Neural cell (in vitro differentiated cells): Measurements from ENCODE around the gene MSH4. TPM values are rescaled to one million over a fixed set of nuclear protein-coding genes. Genes with fewer than 3 reads are reported as not detected.

Source experiments
- H2AFZ ChIP-seq: fragments of 200-600, 300-800 bp; sonication (generic), shearing (Covaris generic); 2 replicates; pipeline ENCODE4 v1.6.0; 2014; ENCODE audit warnings: low read depth, mild to moderate bottlenecking, antibody characterized with exemption, low read length, moderate library complexity
- H3F3A ChIP-seq: fragments of 200-600 bp; shearing (Covaris generic); 2 replicates; pipeline ENCODE4 v1.6.1; 2016; ENCODE audit warnings: mild to moderate bottlenecking, moderate library complexity, mixed read lengths, antibody characterized with exemption, low read length; ENCODE audit not compliant: insufficient read depth, poor library complexity, severe bottlenecking
- H3K27ac ChIP-seq: fragments of 200-600, 300-800 bp; sonication (generic), shearing (Covaris generic); 2 replicates; pipeline ENCODE4 v1.5.1; 2014; ENCODE audit warnings: mild to moderate bottlenecking, low read length, moderate library complexity
- H3K27me3 ChIP-seq: fragments of 300-800, 200-600 bp; sonication (generic), shearing (Covaris generic); 2 replicates; pipeline ENCODE4 v1.6.0; 2014; ENCODE audit warnings: mild to moderate bottlenecking, low read depth, low read length, moderate library complexity; ENCODE audit not compliant: insufficient read depth
- H3K36me3 ChIP-seq: fragments of 300-800, 200-600 bp; sonication (generic), shearing (Covaris generic); 2 replicates; pipeline ENCODE4 v1.5.1; 2014; ENCODE audit warnings: mild to moderate bottlenecking, antibody characterized with exemption, low read length, moderate library complexity; ENCODE audit not compliant: insufficient read depth
- H3K4me2 ChIP-seq: fragments of 300-800, 200-600 bp; sonication (generic), shearing (Covaris generic); 2 replicates; pipeline ENCODE4 v1.6.0; 2014; ENCODE audit warnings: mild to moderate bottlenecking, low read length
- H3K4me3 ChIP-seq: fragments of 300-800, 200-600 bp; sonication (generic), shearing (Covaris generic); 2 replicates; pipeline ENCODE4 v1.5.1; 2014; ENCODE audit warnings: mild to moderate bottlenecking, low read length, moderate library complexity
- H3K79me2 ChIP-seq: fragments of 200-600 bp; shearing (Covaris generic); replicated peaks from 2 replicates; pipeline ENCODE4 v1.6.0; 2014; ENCODE audit warnings: mild to moderate bottlenecking, low read length, moderate library complexity; ENCODE audit not compliant: insufficient read depth
- H3K9ac ChIP-seq: fragments of 300-800, 200-600 bp; sonication (generic), shearing (Covaris generic); 2 replicates; pipeline ENCODE4 v1.6.1; 2016; ENCODE audit warnings: mild to moderate bottlenecking, low read length, mixed read lengths
- H3K9me2 ChIP-seq: fragments of 200-600 bp; shearing (Covaris generic); 2 replicates; pipeline ENCODE4 v1.6.1; 2016; ENCODE audit warnings: mild to moderate bottlenecking, low read length, mixed read lengths; ENCODE audit not compliant: insufficient read depth
- H3K9me3 ChIP-seq: fragments of 200-600, 300-800 bp; sonication (generic), shearing (Covaris generic); 2 replicates; pipeline ENCODE4 v1.6.1; 2016; ENCODE audit warnings: mild to moderate bottlenecking, mixed run types, low read length, moderate library complexity, mixed read lengths
- H4K20me1 ChIP-seq: fragments of 200-600 bp; shearing (Covaris generic); 2 replicates; pipeline ENCODE4 v1.6.1; 2016; ENCODE audit warnings: mild to moderate bottlenecking, mixed run types; ENCODE audit not compliant: insufficient read depth
- CTCF ChIP-seq: fragments of 450-650 bp; IDR thresholded peaks from 2 replicates; pipeline ENCODE4 v1.5.1; 2014; ENCODE audit warnings: antibody characterized with exemption, mild to moderate bottlenecking, moderate library complexity; ENCODE audit not compliant: poor library complexity, severe bottlenecking
- EP300 ChIP-seq: fragments of 450-650 bp; conservative IDR thresholded peaks from 2 replicates; pipeline ENCODE4 v1.6.1; 2014; ENCODE audit warnings: antibody characterized with exemption, mild to moderate bottlenecking, moderate library complexity; ENCODE audit not compliant: poor library complexity, severe bottlenecking
- EZH2 ChIP-seq: fragments of 200-600, 300-800 bp; shearing (Covaris generic), sonication (generic); IDR thresholded peaks from 2 replicates; pipeline ENCODE4 v1.6.1; 2014; ENCODE audit warnings: antibody characterized with exemption, low read length, borderline replicate concordance, mild to moderate bottlenecking; ENCODE audit not compliant: insufficient read depth, poor library complexity, severe bottlenecking
- MXI1 ChIP-seq: fragments of 450-650 bp; conservative IDR thresholded peaks from 2 replicates; pipeline ENCODE4 v1.6.1; 2014; ENCODE audit warnings: antibody characterized with exemption, mild to moderate bottlenecking; ENCODE audit not compliant: poor library complexity, severe bottlenecking
- POLR2AphosphoS5 ChIP-seq: IDR thresholded peaks from 2 replicates; pipeline ENCODE4 v1.6.1; 2012
- RAD21 ChIP-seq: fragments of 450-650 bp; conservative IDR thresholded peaks from 2 replicates; pipeline ENCODE4 v1.6.1; 2014; ENCODE audit warnings: antibody characterized with exemption, mild to moderate bottlenecking, moderate library complexity
- REST ChIP-seq: IDR thresholded peaks from 2 replicates; pipeline ENCODE4 v1.6.1; 2012; ENCODE audit warnings: borderline replicate concordance
- SMC3 ChIP-seq: fragments of 450-650 bp; conservative IDR thresholded peaks from 2 replicates; pipeline ENCODE4 v1.6.1; 2014; ENCODE audit warnings: antibody characterized with exemption, mild to moderate bottlenecking, moderate library complexity; ENCODE audit not compliant: poor library complexity
- TAF1 ChIP-seq: IDR thresholded peaks from 2 replicates; pipeline ENCODE4 v1.6.1; 2012; ENCODE audit warnings: low read depth
- polyA plus RNA-seq: library from polyadenylated mRNA; depleted of rRNA; stranded (reverse); fragments of >200 nt; gene quantifications from 2 replicates; pipeline ENCODE4 v1.2.3, GENCODE V29; 2014

The MSH4 gene
- polyA plus RNA-seq, 1 donor from 2014 or later: 0.43 TPM

GRCh38 chr1:75794382-75794781, 2.3 kb upstream of the MSH4 start:
- no peaks in the 10 kb centered on the region for H3K9me3 ChIP-seq
- H3K27me3 ChIP-seq: no peaks in the 10 kb centered on the region
- TF ChIP-seq EP300 (no peak), CTCF (no peak), EZH2 (no peak), REST (no peak), POLR2AphosphoS5 (no peak), SMC3 (no peak), MXI1 (no peak), TAF1 (no peak), RAD21 (no peak)
- no peak overlapping the region for H2AFZ ChIP-seq
- H3K79me2 ChIP-seq: peaks cover 9% of the 10 kb centered on the region
- H3K27ac ChIP-seq: no peak overlapping the region
- no peak overlapping the region for H3K4me3 ChIP-seq
- H3K9me2 ChIP-seq: no peaks in the 10 kb centered on the region
- no peaks in the 10 kb centered on the region for H3F3A ChIP-seq
- H3K36me3 ChIP-seq: peaks cover 14% of the 10 kb centered on the region
- H3K9ac ChIP-seq: no peak overlapping the region
- no peaks in the 10 kb centered on the region for H4K20me1 ChIP-seq
- H3K4me2 ChIP-seq: no peak overlapping the region

- H3K9me2 ChIP-seq: no peaks in the 10 kb centered on the region
- peaks cover 14% of the 10 kb centered on the region for H3K36me3 ChIP-seq
- no peak overlapping the region for H2AFZ ChIP-seq
- no peak overlapping the region for H3K4me2 ChIP-seq
- H3K27me3 ChIP-seq: no peaks in the 10 kb centered on the region
- no peaks in the 10 kb centered on the region for H3K79me2 ChIP-seq
- no peaks in the 10 kb centered on the region for H4K20me1 ChIP-seq
- TF ChIP-seq REST: no peak
- no peak for TF ChIP-seq EZH2
- TF ChIP-seq MXI1: no peak
- TF ChIP-seq POLR2AphosphoS5: no peak
- TF ChIP-seq TAF1: no peak
- TF ChIP-seq EP300: no peak
- no peak overlapping the region for H3K9ac ChIP-seq
- H3K27ac ChIP-seq: no peak overlapping the region
- no peaks in the 10 kb centered on the region for H3F3A ChIP-seq
- no peaks in the 10 kb centered on the region for H3K9me3 ChIP-seq
- no peak overlapping the region for H3K4me3 ChIP-seq
Observed at GRCh38 chr1:75795703-75796193, 934 bp upstream of the MSH4 start.
